Neutrophil (primary cell): ENCODE data around the gene TFCP2.
"Not testable (repeated sequence)": the region's sequence is repeated elsewhere in the genome, so short reads cannot be mapped to it uniquely, and the experiment has no call there.

Source experiments
- H3K27ac ChIP-seq: fragments of 200-600 bp; sonication (generic); 2 replicates; pipeline ENCODE4 v1.5.1; 2016; ENCODE audit warnings: mild to moderate bottlenecking, moderate library complexity
- H3K27me3 ChIP-seq: fragments of 200-600 bp; sonication (generic); 2 replicates; pipeline ENCODE4 v1.6.0; 2016; ENCODE audit warnings: mild to moderate bottlenecking
- H3K36me3 ChIP-seq: fragments of 200-600 bp; sonication (generic); 2 replicates; pipeline ENCODE4 v1.5.1; 2017
- H3K4me1 ChIP-seq, 2 experiments: fragments of 200-600 bp in 1 of 2; sonication (generic) in 1 of 2; 1 replicate in 1 of 2; 2 replicates in 1 of 2; pipeline versions ENCODE4 v1.5.1 to v1.6.1; 2013 to 2016; ENCODE audit warnings: low read depth in 1 of 2, low read length in 1 of 2, mild to moderate bottlenecking in 1 of 2, moderate library complexity in 1 of 2; ENCODE audit not compliant: control insufficient read depth in 1 of 2, insufficient read depth in 1 of 2
- H3K4me3 ChIP-seq, 2 experiments: fragments of 200-600 bp in 1 of 2; sonication (generic) in 1 of 2; 1 replicate in 1 of 2; 2 replicates in 1 of 2; pipeline ENCODE4 v1.5.1; 2013 to 2016; ENCODE audit warnings: low read depth in 1 of 2, low read length in 1 of 2, mild to moderate bottlenecking in 1 of 2, moderate library complexity in 1 of 2
- H3K9me3 ChIP-seq: fragments of 200-600 bp; sonication (generic); 2 replicates; pipeline ENCODE4 v1.5.1; 2016
- CTCF ChIP-seq: fragments of 200-600 bp; sonication (generic); IDR thresholded peaks from 2 replicates; pipeline ENCODE4 v1.5.1; 2016; ENCODE audit warnings: antibody characterized with exemption

TFCP2 gene

GRCh38 chr12:51172515-51173431, at the start of gene TFCP2:
Gene TFCP2 (minus strand): TSS chr12:51173135. CDS start chr12:51172422, 713 bp downstream.
- peak; percentile 53 for TF ChIP-seq CTCF
- Histone ChIP-seq H3K4me3 (peak within 1 kb of the TSS; percentile 79 to 90), H3K27me3 (no peaks in the 10 kb centered on the region), H3K4me1 (peaks cover 31% of the 10 kb centered on the region in 2 experiments), H3K27ac (peak within 1 kb of the TSS; percentile 91), H3K9me3 (no peaks in the 10 kb centered on the region), H3K36me3 (no peaks in the 10 kb centered on the region)

- Histone ChIP-seq H3K36me3 (no peaks in the 10 kb centered on the region), H3K27ac (no peak overlapping the region), H3K4me1 (peaks cover 8 to 9% of the 10 kb centered on the region in 2 experiments)
Measured at GRCh38 chr12:51222461-51222860, 49.5 kb upstream of the TFCP2 start.

GRCh38 chr12:51219857-51220256, 46.9 kb upstream of the TFCP2 start:
- not testable (repeated sequence) for H3K9me3 ChIP-seq, H3K36me3 ChIP-seq, H3K4me3 ChIP-seq, H3K27ac ChIP-seq
- Histone ChIP-seq H3K27me3 (peaks cover 13% of the 10 kb centered on the region), H3K4me1 (peaks cover 9 to 11% of the 10 kb centered on the region in 2 experiments)

More at GRCh38 chr12:51222461-51222860, 49.5 kb upstream of the TFCP2 start:
- TF ChIP-seq CTCF = no peak
- H3K4me3 ChIP-seq = no peak overlapping the region
- H3K9me3 ChIP-seq = no peaks in the 10 kb centered on the region
- peaks cover under 1% of the 10 kb centered on the region for H3K27me3 ChIP-seq

- Histone ChIP-seq H3K4me3 (no peak overlapping the region), H3K27me3 (peaks cover 13% of the 10 kb centered on the region), H3K36me3 (no peaks in the 10 kb centered on the region), H3K4me1 (peaks cover 9 to 11% of the 10 kb centered on the region in 2 experiments), H3K9me3 (no peaks in the 10 kb centered on the region), H3K27ac (no peak overlapping the region)
- TF ChIP-seq CTCF = no peak
Measured at GRCh38 chr12:51219322-51219721, 46.4 kb upstream of the TFCP2 start.

GRCh38 chr12:51218607-51219161, 45.7 kb upstream of the TFCP2 start:
- H3K9me3 ChIP-seq = no peaks in the 10 kb centered on the region
- H3K27me3 ChIP-seq = peaks cover 13% of the 10 kb centered on the region
- H3K4me1 ChIP-seq = peaks cover 9 to 11% of the 10 kb centered on the region in 2 experiments
- peak overlapping the region; percentile 71 for H3K27ac ChIP-seq
- no peak for TF ChIP-seq CTCF
- peak overlapping the region; percentile 85 to 87 for H3K4me3 ChIP-seq
- H3K36me3 ChIP-seq = no peaks in the 10 kb centered on the region
